GM12875 (cell line): Measurements from ENCODE around the gene ATXN10.
"Not testable (repeated sequence)": the region's sequence is repeated elsewhere in the genome, so short reads cannot be mapped to it uniquely, and the experiment has no call there.

Source experiments
- H3K4me3 ChIP-seq: one replicate; pipeline ENCODE4 v1.5.1; 2011; ENCODE audit warnings: low read depth, low read length, control low read depth
- CTCF ChIP-seq: IDR thresholded peaks from 2 replicates; pipeline ENCODE4 v1.5.1; 2011; ENCODE audit warnings: low read depth, mild to moderate bottlenecking, control low read depth, inconsistent platforms, low read length, moderate library complexity, borderline replicate concordance; ENCODE audit not compliant: insufficient read depth

ATXN10 gene

GRCh38 chr22:45651931-45652528 lies 19.6 kb upstream of the ATXN10 start:
- H3K4me3 ChIP-seq: no peak overlapping the region
- no peak for TF ChIP-seq CTCF

- H3K4me3 ChIP-seq: no peak overlapping the region
- no peak for TF ChIP-seq CTCF
Observed at GRCh38 chr22:45656577-45656976, 15.1 kb upstream of the ATXN10 start.

- TF ChIP-seq CTCF: no peak
- H3K4me3 ChIP-seq: no peak overlapping the region
Observed at GRCh38 chr22:45657701-45658100, 13.9 kb upstream of the ATXN10 start.

GRCh38 chr22:45664136-45664646 lies 7.4 kb upstream of the ATXN10 start:
- no peak overlapping the region for H3K4me3 ChIP-seq
- TF ChIP-seq CTCF: no peak

- TF ChIP-seq CTCF: no peak
- no peak overlapping the region for H3K4me3 ChIP-seq
Observed at GRCh38 chr22:45667486-45667885, 4.1 kb upstream of the ATXN10 start.

- H3K4me3 ChIP-seq: not testable (repeated sequence)
Observed at GRCh38 chr22:45670363-45670762, 1.3 kb upstream of the ATXN10 start.

- no peak for TF ChIP-seq CTCF
- H3K4me3 ChIP-seq: peak overlapping the region; percentile 94
Observed at GRCh38 chr22:45670981-45671782, 452 bp upstream of the ATXN10 start.
